OCI-LY7 (cell line): ENCODE results near the gene ESPNL. TPM values are rescaled to one million over a fixed set of nuclear protein-coding genes. Genes with fewer than 3 reads are reported as not detected.

ENCODE experiments used
- BruUV-seq: library from RNA; stranded (reverse); fragments of 400-500 nt; replicated peaks from 2 replicates; lab custom pipeline; 2021; lab: Mats Ljungman, UMichigan
- CTCF ChIA-PET: fragments of 300-600 bp; sonication (Branson Sonifier 250); formaldehyde crosslinking; loops from one replicate; lab custom pipeline; 2022; ENCODE audit warnings: antibody characterized with exemption; ENCODE audit not compliant: unreplicated experiment; lab: Charles Lee
- POLR2A ChIA-PET: fragments of 300-600 bp; sonication (Branson Sonifier 250); formaldehyde crosslinking; loops from one replicate; lab custom pipeline; 2022; ENCODE audit warnings: antibody characterized with exemption; lab: Charles Lee
- DNase-seq: peaks from one replicate; pipeline ENCODE4 v3.0.0-alpha.2; 2015; ENCODE audit warnings: low spot score
- H2AFZ ChIP-seq: fragments of 200-600 bp; sonication (generic), shearing (Covaris generic); 2 replicates; pipeline ENCODE4 v1.6.1; 2014; ENCODE audit warnings: mild to moderate bottlenecking, antibody characterized with exemption, low read length, moderate library complexity
- H3K27ac ChIP-seq: fragments of 200-600 bp; sonication (generic); 2 replicates; pipeline ENCODE4 v1.5.1; 2014; ENCODE audit warnings: mixed run types, low read depth, mild to moderate bottlenecking, moderate library complexity, low read length, inconsistent platforms; ENCODE audit not compliant: poor library complexity, severe bottlenecking
- H3K36me3 ChIP-seq: fragments of 200-600 bp; sonication (generic); 2 replicates; pipeline ENCODE4 v1.6.1; 2014; ENCODE audit warnings: mild to moderate bottlenecking, antibody characterized with exemption, low read length, moderate library complexity, mixed read lengths; ENCODE audit not compliant: insufficient read depth
- H3K4me1 ChIP-seq: fragments of 200-600 bp; sonication (generic); 2 replicates; pipeline ENCODE4 v1.5.1; 2014; ENCODE audit warnings: mild to moderate bottlenecking, low read length; ENCODE audit not compliant: insufficient read depth, poor library complexity, severe bottlenecking
- H3K4me2 ChIP-seq: fragments of 200-600 bp; sonication (generic); 2 replicates; pipeline ENCODE4 v1.6.1; 2014; ENCODE audit warnings: mild to moderate bottlenecking, low read length
- H3K4me3 ChIP-seq: fragments of 200-600 bp; sonication (generic); 2 replicates; pipeline ENCODE4 v1.5.1; 2014; ENCODE audit warnings: mild to moderate bottlenecking, low read depth, low read length; ENCODE audit not compliant: poor library complexity, severe bottlenecking
- H3K79me2 ChIP-seq: fragments of 200-600 bp; sonication (generic); 2 replicates; pipeline ENCODE4 v1.6.1; 2016; ENCODE audit warnings: low read depth, mild to moderate bottlenecking, low read length, moderate library complexity, mixed read lengths; ENCODE audit not compliant: insufficient read depth
- H3K9me2 ChIP-seq: fragments of 200-600 bp; sonication (generic); 2 replicates; pipeline ENCODE4 v1.6.1; 2016; ENCODE audit warnings: mild to moderate bottlenecking, low read length, mixed read lengths; ENCODE audit not compliant: insufficient read depth
- H3K9me3 ChIP-seq: fragments of 200-600 bp; sonication (generic); 2 replicates; pipeline ENCODE4 v1.6.1; 2014; ENCODE audit warnings: mild to moderate bottlenecking, mixed run types, low read length, mixed read lengths
- H4K20me1 ChIP-seq: fragments of 200-600 bp; sonication (generic); 2 replicates; pipeline ENCODE4 v1.6.1; 2014; ENCODE audit warnings: mild to moderate bottlenecking, antibody characterized with exemption, low read length, moderate library complexity, mixed read lengths; ENCODE audit not compliant: insufficient read depth
- EZH2phosphoT487 ChIP-seq: fragments of 200-600 bp; sonication (generic); IDR thresholded peaks from 2 replicates; pipeline ENCODE4 v1.6.1; 2018; ENCODE audit warnings: low read depth, borderline replicate concordance, mild to moderate bottlenecking, mixed run types, antibody characterized with exemption, low read length, moderate library complexity, mixed read lengths
- intact Hi-C: fragments of 100-400 bp; cut with micrococcal nuclease; formaldehyde crosslinking; loops from one replicate; pipeline ENCODE4 v1.10.0; 2022; ENCODE audit not compliant: unreplicated experiment
- total RNA-seq, 2 experiments: library from RNA; depleted of rRNA in 1 of 2; stranded (reverse); fragments of >200 nt in 1 of 2; shearing (Covaris generic) in 1 of 2; gene quantifications; 2 replicates each; pipeline ENCODE4 v1.2.3, GENCODE V29; 2014 to 2022
- TF ChIP-seq, protein P1 (sequence below): fragments of 200-600 bp; sonication (generic); conservative IDR thresholded peaks from 2 replicates; pipeline ENCODE4 v1.5.1; 2014; ENCODE audit warnings: mild to moderate bottlenecking, antibody characterized with exemption, low read length, moderate library complexity, mixed read lengths

ESPNL gene
- total RNA-seq, 2 experiments from 2014 or later: 5.0 to 7.7 TPM

DNA sequence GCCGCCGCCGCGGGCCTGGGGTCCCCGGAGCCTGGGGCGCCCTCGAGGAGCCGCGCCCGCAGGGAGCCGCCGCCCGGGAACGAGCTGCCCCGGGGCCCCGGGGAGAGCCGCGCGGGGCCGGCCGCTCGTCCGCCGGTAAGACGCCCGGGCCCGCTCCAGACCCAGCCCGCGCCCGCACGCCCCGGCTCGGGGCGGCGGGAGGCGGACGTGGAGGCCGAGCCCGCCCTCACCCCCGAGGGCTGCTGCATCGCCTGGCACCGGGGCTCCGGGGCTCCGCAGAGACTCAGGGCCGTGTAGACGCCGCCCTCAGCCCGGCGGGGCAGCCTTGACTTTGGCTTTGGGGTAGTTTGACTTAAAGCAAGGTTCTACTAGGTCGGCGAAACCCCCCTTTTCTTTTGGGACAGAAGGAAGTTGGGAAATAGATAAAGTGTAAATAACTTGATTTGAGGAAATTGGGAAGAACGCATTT, 59.0 kb downstream of the ESPNL start:
- intact Hi-C loops: loop anchor here (10.0 kb wide), 1 partner anchor 234 kb away; no protein-coding TSS in a partner anchor
- TF ChIP-seq, protein P1, sequence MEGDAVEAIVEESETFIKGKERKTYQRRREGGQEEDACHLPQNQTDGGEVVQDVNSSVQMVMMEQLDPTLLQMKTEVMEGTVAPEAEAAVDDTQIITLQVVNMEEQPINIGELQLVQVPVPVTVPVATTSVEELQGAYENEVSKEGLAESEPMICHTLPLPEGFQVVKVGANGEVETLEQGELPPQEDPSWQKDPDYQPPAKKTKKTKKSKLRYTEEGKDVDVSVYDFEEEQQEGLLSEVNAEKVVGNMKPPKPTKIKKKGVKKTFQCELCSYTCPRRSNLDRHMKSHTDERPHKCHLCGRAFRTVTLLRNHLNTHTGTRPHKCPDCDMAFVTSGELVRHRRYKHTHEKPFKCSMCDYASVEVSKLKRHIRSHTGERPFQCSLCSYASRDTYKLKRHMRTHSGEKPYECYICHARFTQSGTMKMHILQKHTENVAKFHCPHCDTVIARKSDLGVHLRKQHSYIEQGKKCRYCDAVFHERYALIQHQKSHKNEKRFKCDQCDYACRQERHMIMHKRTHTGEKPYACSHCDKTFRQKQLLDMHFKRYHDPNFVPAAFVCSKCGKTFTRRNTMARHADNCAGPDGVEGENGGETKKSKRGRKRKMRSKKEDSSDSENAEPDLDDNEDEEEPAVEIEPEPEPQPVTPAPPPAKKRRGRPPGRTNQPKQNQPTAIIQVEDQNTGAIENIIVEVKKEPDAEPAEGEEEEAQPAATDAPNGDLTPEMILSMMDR: no peak
- peak; percentile 44 for DNase-seq
- H3K9me2 ChIP-seq: no peaks in the 10 kb centered on the region
- H3K36me3 ChIP-seq: no peaks in the 10 kb centered on the region
- peaks cover 21% of the 10 kb centered on the region for H3K4me1 ChIP-seq
- H3K9me3 ChIP-seq: no peaks in the 10 kb centered on the region
- H4K20me1 ChIP-seq: no peaks in the 10 kb centered on the region
- H3K27ac ChIP-seq: no peak overlapping the region
- 0 out of 2 replicates have a peak overlapping the region, but pooled peaks have one; percentile 52 for H2AFZ ChIP-seq
- peak overlapping the region; percentile 61 for H3K4me2 ChIP-seq
- H3K4me3 ChIP-seq: peak overlapping the region; percentile 64
- POLR2A ChIA-PET: no interaction called here
- CTCF ChIA-PET: no interaction called here
- BruUV-seq: no TSS peak
- H3K79me2 ChIP-seq: no peaks in the 10 kb centered on the region

- H3K27ac ChIP-seq: no peak overlapping the region
- peak overlapping the region; percentile 83; the same call in 1 of the 2 replicates for H2AFZ ChIP-seq
- no peaks in the 10 kb centered on the region for H3K79me2 ChIP-seq
- H4K20me1 ChIP-seq: no peaks in the 10 kb centered on the region
- H3K9me2 ChIP-seq: no peaks in the 10 kb centered on the region
- no peak for TF ChIP-seq EZH2phosphoT487
- TF ChIP-seq, protein P1: no peak
- CTCF ChIA-PET: interaction anchor here (0.7 to 1.5 kb wide), 3 partner anchors 51 to 104 kb away, joined by 3 to 6 read pairs (median 3); no protein-coding TSS in a partner anchor
- no peak for DNase-seq
- no peaks in the 10 kb centered on the region for H3K36me3 ChIP-seq
- intact Hi-C loops: loop anchor here (1.0 to 10.0 kb wide), 5 partner anchors 83 to 305 kb away; partner anchors contain the start of genes HES6, RAMP1 and UBE2F
- BruUV-seq: no TSS peak
- POLR2A ChIA-PET: interaction anchor here (0.8 kb wide), 1 partner anchor 41 kb away, joined by 4 read pairs; no protein-coding TSS in a partner anchor
- no peaks in the 10 kb centered on the region for H3K9me3 ChIP-seq
- peak overlapping the region; percentile 61 for H3K4me2 ChIP-seq
- peak overlapping the region; percentile 64 for H3K4me3 ChIP-seq
- H3K4me1 ChIP-seq: peaks cover 21% of the 10 kb centered on the region
These were observed 59.6 kb downstream of the ESPNL start for GRCh38 chr2:238159661-238160205.
